GM12878 (cell line): Measurements from ENCODE around the gene EIF5. TPM values are rescaled to one million over a fixed set of nuclear protein-coding genes. Genes with fewer than 3 reads are reported as not detected.

Source experiments
- ATAC-seq: fragments of 200-7000 bp; cut with Tn5 transposase; 3 replicates; pipeline ENCODE4 v1.9.1; 2020; ENCODE audit warnings: mild to moderate bottlenecking, moderate library complexity
- BruUV-seq: library from RNA; stranded (reverse); fragments of 400-500 nt; replicated peaks from 2 replicates; lab custom pipeline; 2021; lab: Mats Ljungman, UMichigan
- CTCF ChIA-PET: fragments of 300-600 bp; sonication (Branson Sonifier 250); formaldehyde crosslinking; extraction: SDS; loops from one replicate; lab custom pipeline; 2021; ENCODE audit warnings: inconsistent platforms; lab: Yijun Ruan, JAX
- POLR2A ChIA-PET: fragments of 350-600 bp; formaldehyde crosslinking; extraction: SDS; loops from one replicate; lab custom pipeline; 2021; ENCODE audit warnings: inconsistent platforms; lab: Charles Lee
- RAD21 ChIA-PET: fragments of 300-600 bp; sonication (Branson Sonifier 250); formaldehyde crosslinking; loops from one replicate; lab custom pipeline; 2023; ENCODE audit warnings: antibody characterized with exemption; ENCODE audit not compliant: unreplicated experiment; lab: Charles Lee
- SMC1A ChIA-PET: fragments of 300-600 bp; sonication (Branson Sonifier 250); formaldehyde crosslinking; loops from one replicate; lab custom pipeline; 2023; ENCODE audit not compliant: unreplicated experiment, uncharacterized antibody; lab: Charles Lee
- DNase-seq: peaks from one replicate; pipeline ENCODE4 v3.0.0-alpha.2; 2011; ENCODE audit warnings: low read depth, low spot score
- FAIRE-seq: peaks from 3 replicates; lab custom pipeline; 2011; peaks lifted over from hg19 to GRCh38; lab: Jason Lieb, UNC
- H2AFZ ChIP-seq: 2 replicates; pipeline ENCODE4 v1.6.0; 2011; ENCODE audit warnings: low read depth, low read length, control low read depth; ENCODE audit not compliant: control insufficient read depth
- H3K27ac ChIP-seq: 2 replicates; pipeline ENCODE4 v1.5.1; 2011; ENCODE audit warnings: control low read depth; ENCODE audit not compliant: control insufficient read depth, insufficient read depth
- H3K27me3 ChIP-seq, 2 experiments: replicated peaks in 1 of 2; 2 replicates each; pipeline versions ENCODE4 v1.6.0 to v1.6.1; 2011; ENCODE audit warnings: low read length in 1 of 2; ENCODE audit not compliant: control insufficient read depth in 2 of 2, insufficient read depth in 2 of 2
- H3K36me3 ChIP-seq, 2 experiments: 2 replicates each; pipeline ENCODE4 v1.5.1; 2011; ENCODE audit warnings: low read length in 1 of 2; ENCODE audit not compliant: control insufficient read depth in 2 of 2, insufficient read depth in 2 of 2
- H3K4me1 ChIP-seq: 2 replicates; pipeline ENCODE4 v1.6.1; 2011; ENCODE audit warnings: mild to moderate bottlenecking, low read length, moderate library complexity, mixed read lengths; ENCODE audit not compliant: control insufficient read depth, insufficient read depth
- H3K4me2 ChIP-seq: 2 replicates; pipeline ENCODE4 v1.6.0; 2011; ENCODE audit warnings: control low read depth; ENCODE audit not compliant: control insufficient read depth, insufficient read depth
- H3K4me3 ChIP-seq: fragments of 200-600 bp; sonication (generic); 2 replicates; pipeline ENCODE4 v1.5.1; 2016
- H3K79me2 ChIP-seq: 2 replicates; pipeline ENCODE4 v1.6.0; 2011; ENCODE audit warnings: low read length; ENCODE audit not compliant: control insufficient read depth, insufficient read depth
- H3K9ac ChIP-seq: 2 replicates; pipeline ENCODE4 v1.8.0; 2011; ENCODE audit warnings: low read length, control low read depth, mixed read lengths; ENCODE audit not compliant: control insufficient read depth, insufficient read depth
- H3K9me3 ChIP-seq: replicated peaks from 3 replicates; pipeline ENCODE4 v1.5.1; 2011; ENCODE audit warnings: mild to moderate bottlenecking, low read length; ENCODE audit not compliant: control insufficient read depth, insufficient read depth
- H4K20me1 ChIP-seq: 2 replicates; pipeline ENCODE4 v1.6.0; 2011; ENCODE audit not compliant: control insufficient read depth, insufficient read depth
- JUND ChIP-seq: IDR thresholded peaks from 2 replicates; pipeline ENCODE4 v1.6.1; 2012; ENCODE audit warnings: low read depth, mild to moderate bottlenecking, low read length, improper control_type of control experiment, moderate library complexity
- KDM1A ChIP-seq: fragments of 200-600 bp; sonication (generic); IDR thresholded peaks from 2 replicates; pipeline ENCODE4 v1.6.1; 2016; ENCODE audit warnings: borderline replicate concordance
- MEF2B ChIP-seq: fragments of 450-650 bp; IDR thresholded peaks from 2 replicates; pipeline ENCODE4 v1.6.1; 2018; ENCODE audit warnings: mild to moderate bottlenecking, moderate library complexity; ENCODE audit not compliant: partially characterized antibody, poor library complexity, severe bottlenecking
- MTA2 ChIP-seq: fragments of 450-650 bp; IDR thresholded peaks from 2 replicates; pipeline ENCODE4 v1.6.1; 2016; ENCODE audit warnings: low read depth, mild to moderate bottlenecking, moderate library complexity
- MYC ChIP-seq: IDR thresholded peaks from 2 replicates; pipeline ENCODE4 v1.6.1; 2011; ENCODE audit warnings: mild to moderate bottlenecking, low read length, moderate library complexity, inconsistent platforms; ENCODE audit not compliant: insufficient read depth, insufficient replicate concordance, insufficient read length, severe bottlenecking
- NBN ChIP-seq: fragments of 450-650 bp; IDR thresholded peaks from 2 replicates; pipeline ENCODE4 v1.6.1; 2016
- NFIC ChIP-seq: IDR thresholded peaks from 2 replicates; pipeline ENCODE4 v1.6.1; 2012; ENCODE audit warnings: low read depth, mild to moderate bottlenecking, inconsistent platforms, low read length, moderate library complexity
- NR2C1 ChIP-seq: fragments of 450-650 bp; IDR thresholded peaks from 2 replicates; pipeline ENCODE4 v1.6.1; 2017; ENCODE audit warnings: antibody characterized with exemption, mild to moderate bottlenecking, moderate library complexity
- RFX5 ChIP-seq: IDR thresholded peaks from 2 replicates; pipeline ENCODE4 v1.6.1; 2011; ENCODE audit warnings: low read depth, low read length, improper control_type of control experiment
- SMARCA5 ChIP-seq: fragments of 450-650 bp; IDR thresholded peaks from 2 replicates; pipeline ENCODE4 v1.6.1; 2017; ENCODE audit warnings: mild to moderate bottlenecking
- TCF7 ChIP-seq: IDR thresholded peaks from 2 replicates; pipeline ENCODE4 v1.6.1; 2014; ENCODE audit warnings: antibody characterized with exemption, borderline replicate concordance
- ZNF207 ChIP-seq: fragments of 450-650 bp; IDR thresholded peaks from 2 replicates; pipeline ENCODE4 v1.6.1; 2014; ENCODE audit warnings: antibody characterized with exemption, mild to moderate bottlenecking, borderline replicate concordance
- ZNF384 ChIP-seq: IDR thresholded peaks from 2 replicates; pipeline ENCODE4 v1.6.1; 2012; ENCODE audit warnings: low read depth, mild to moderate bottlenecking, low read length, improper control_type of control experiment, borderline replicate concordance
- WGBS: methylation state at CpG from one replicate; pipeline ENCODE4 v1.1.6; 2016; ENCODE audit warnings: low lambda C conversion rate; ENCODE audit not compliant: insufficient replicate concordance, insufficient coverage; ENCODE audit errors: missing lambda C conversion rate; 5-methylcytosine and 5-hydroxymethylcytosine counted together
- in situ Hi-C: fragments of 300-500 bp; cut with MboI; formaldehyde crosslinking; loops from 9 replicates; pipeline ENCODE4 v1.14.3; 2018; ENCODE audit warnings: mixed read lengths
- intact Hi-C: fragments of 100-400 bp; cut with micrococcal nuclease; formaldehyde crosslinking; loops from one replicate; pipeline ENCODE4 v1.14.2; 2022; ENCODE audit not compliant: unreplicated experiment
- polyA plus RNA-seq, 11 experiments: library from polyadenylated mRNA; depleted of rRNA in 4 of 11; unstranded in 6 of 11; stranded (reverse) in 5 of 11; fragments of >200 nt; fragmentation: Nextera tagmentation in 4 of 11; fragmentation: Illumina TruSeq in 1 of 11; extraction: Ambion mirVana in 4 of 11; extraction: Trizol in 1 of 11; gene quantifications; 1 replicate in 1 of 11; 2 replicates in 10 of 11; pipeline versions ENCODE4 v1.2.1 to v1.2.3, GENCODE V29; 2011 to 2016; ENCODE audit warnings: inconsistent platforms in 2 of 11, missing spikeins in 2 of 11, low read depth in 1 of 11
- total RNA-seq, 4 experiments: library from RNA; depleted of rRNA in 3 of 4; stranded (reverse); fragments of >200 nt in 3 of 4; fragmentation: Illumina TruSeq in 1 of 4; extraction: Trizol in 1 of 4; gene quantifications; 2 replicates each; pipeline versions ENCODE4 v1.2.1 to v1.2.3, GENCODE V29; 2013 to 2021
- TF ChIP-seq, protein P1 (sequence below): fragments of 150-350 bp; IDR thresholded peaks from 2 replicates; pipeline ENCODE4 v1.6.1; 2016; ENCODE audit warnings: low read depth, low read length
- TF ChIP-seq, protein P2 (sequence below): IDR thresholded peaks from 2 replicates; pipeline ENCODE4 v1.6.1; 2011; ENCODE audit warnings: borderline replicate concordance, low read depth, mild to moderate bottlenecking, moderate library complexity, low read length; ENCODE audit not compliant: insufficient read depth, poor library complexity, severe bottlenecking
- TF ChIP-seq, protein P3 (sequence below): fragments of 450-650 bp; IDR thresholded peaks from 2 replicates; pipeline ENCODE4 v1.6.1; 2017; ENCODE audit warnings: mild to moderate bottlenecking, moderate library complexity

Gene EIF5
- total and polyA plus RNA-seq, 10 of the 15 experiments (the other 5 are each of a cell fraction or from before 2014, with no cell fraction given), result 51.2 to 360 (median 115) TPM

DNA sequence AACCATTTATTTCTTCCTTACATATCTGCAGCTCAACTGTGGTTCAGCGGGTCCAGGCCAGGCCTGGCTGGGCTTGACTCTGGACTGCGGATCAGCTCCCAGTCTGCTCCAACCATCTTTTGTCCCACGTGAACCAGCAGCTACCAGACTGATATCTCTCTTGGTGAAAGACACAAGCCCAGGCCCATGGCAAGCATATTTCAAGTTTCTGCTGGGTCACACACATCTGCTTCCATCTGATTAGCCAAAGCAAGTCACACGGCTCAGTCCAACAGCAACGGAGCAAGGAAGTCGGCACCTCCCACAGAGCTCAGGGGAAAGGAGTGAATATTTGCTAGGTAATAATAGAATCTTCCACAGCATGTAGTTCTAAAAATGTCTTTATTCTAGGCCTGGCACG lies 26.5 kb downstream of the EIF5 start:
- Histone ChIP-seq H3K4me1 (no peaks in the 10 kb centered on the region), H3K9me3 (peaks cover 9% of the 10 kb centered on the region), H3K27ac (no peak overlapping the region), H3K4me2 (no peak overlapping the region)
- ChIA-PET POLR2A (interaction anchor here (0.6 kb wide), 1 partner anchor 68 kb away, joined by 3 read pairs; no protein-coding TSS in a partner anchor), SMC1A (interaction anchor here (0.6 kb wide), 1 partner anchor 15 kb away, joined by 3 read pairs; no protein-coding TSS in a partner anchor)
- no peak for FAIRE-seq
- 85% methylated on average over 7 of the region's 7 CpGs for WGBS
- no TSS peak for BruUV-seq
- no peak for TF ChIP-seq NR2C1
- no peak for TF ChIP-seq ZNF207
- TF ChIP-seq, protein P1, sequence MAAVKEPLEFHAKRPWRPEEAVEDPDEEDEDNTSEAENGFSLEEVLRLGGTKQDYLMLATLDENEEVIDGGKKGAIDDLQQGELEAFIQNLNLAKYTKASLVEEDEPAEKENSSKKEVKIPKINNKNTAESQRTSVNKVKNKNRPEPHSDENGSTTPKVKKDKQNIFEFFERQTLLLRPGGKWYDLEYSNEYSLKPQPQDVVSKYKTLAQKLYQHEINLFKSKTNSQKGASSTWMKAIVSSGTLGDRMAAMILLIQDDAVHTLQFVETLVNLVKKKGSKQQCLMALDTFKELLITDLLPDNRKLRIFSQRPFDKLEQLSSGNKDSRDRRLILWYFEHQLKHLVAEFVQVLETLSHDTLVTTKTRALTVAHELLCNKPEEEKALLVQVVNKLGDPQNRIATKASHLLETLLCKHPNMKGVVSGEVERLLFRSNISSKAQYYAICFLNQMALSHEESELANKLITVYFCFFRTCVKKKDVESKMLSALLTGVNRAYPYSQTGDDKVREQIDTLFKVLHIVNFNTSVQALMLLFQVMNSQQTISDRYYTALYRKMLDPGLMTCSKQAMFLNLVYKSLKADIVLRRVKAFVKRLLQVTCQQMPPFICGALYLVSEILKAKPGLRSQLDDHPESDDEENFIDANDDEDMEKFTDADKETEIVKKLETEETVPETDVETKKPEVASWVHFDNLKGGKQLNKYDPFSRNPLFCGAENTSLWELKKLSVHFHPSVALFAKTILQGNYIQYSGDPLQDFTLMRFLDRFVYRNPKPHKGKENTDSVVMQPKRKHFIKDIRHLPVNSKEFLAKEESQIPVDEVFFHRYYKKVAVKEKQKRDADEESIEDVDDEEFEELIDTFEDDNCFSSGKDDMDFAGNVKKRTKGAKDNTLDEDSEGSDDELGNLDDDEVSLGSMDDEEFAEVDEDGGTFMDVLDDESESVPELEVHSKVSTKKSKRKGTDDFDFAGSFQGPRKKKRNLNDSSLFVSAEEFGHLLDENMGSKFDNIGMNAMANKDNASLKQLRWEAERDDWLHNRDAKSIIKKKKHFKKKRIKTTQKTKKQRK, result no peak
- no peak for TF ChIP-seq TCF7
- TF ChIP-seq KDM1A, result no peak
- no peak for TF ChIP-seq NFIC
- no peak for TF ChIP-seq NBN
- no peak for TF ChIP-seq ZNF384
- TF ChIP-seq JUND, result no peak
- TF ChIP-seq, protein P2, sequence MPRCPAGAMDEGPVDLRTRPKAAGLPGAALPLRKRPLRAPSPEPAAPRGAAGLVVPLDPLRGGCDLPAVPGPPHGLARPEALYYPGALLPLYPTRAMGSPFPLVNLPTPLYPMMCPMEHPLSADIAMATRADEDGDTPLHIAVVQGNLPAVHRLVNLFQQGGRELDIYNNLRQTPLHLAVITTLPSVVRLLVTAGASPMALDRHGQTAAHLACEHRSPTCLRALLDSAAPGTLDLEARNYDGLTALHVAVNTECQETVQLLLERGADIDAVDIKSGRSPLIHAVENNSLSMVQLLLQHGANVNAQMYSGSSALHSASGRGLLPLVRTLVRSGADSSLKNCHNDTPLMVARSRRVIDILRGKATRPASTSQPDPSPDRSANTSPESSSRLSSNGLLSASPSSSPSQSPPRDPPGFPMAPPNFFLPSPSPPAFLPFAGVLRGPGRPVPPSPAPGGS, result no peak
- no peak for TF ChIP-seq MEF2B
- TF ChIP-seq, protein P3, sequence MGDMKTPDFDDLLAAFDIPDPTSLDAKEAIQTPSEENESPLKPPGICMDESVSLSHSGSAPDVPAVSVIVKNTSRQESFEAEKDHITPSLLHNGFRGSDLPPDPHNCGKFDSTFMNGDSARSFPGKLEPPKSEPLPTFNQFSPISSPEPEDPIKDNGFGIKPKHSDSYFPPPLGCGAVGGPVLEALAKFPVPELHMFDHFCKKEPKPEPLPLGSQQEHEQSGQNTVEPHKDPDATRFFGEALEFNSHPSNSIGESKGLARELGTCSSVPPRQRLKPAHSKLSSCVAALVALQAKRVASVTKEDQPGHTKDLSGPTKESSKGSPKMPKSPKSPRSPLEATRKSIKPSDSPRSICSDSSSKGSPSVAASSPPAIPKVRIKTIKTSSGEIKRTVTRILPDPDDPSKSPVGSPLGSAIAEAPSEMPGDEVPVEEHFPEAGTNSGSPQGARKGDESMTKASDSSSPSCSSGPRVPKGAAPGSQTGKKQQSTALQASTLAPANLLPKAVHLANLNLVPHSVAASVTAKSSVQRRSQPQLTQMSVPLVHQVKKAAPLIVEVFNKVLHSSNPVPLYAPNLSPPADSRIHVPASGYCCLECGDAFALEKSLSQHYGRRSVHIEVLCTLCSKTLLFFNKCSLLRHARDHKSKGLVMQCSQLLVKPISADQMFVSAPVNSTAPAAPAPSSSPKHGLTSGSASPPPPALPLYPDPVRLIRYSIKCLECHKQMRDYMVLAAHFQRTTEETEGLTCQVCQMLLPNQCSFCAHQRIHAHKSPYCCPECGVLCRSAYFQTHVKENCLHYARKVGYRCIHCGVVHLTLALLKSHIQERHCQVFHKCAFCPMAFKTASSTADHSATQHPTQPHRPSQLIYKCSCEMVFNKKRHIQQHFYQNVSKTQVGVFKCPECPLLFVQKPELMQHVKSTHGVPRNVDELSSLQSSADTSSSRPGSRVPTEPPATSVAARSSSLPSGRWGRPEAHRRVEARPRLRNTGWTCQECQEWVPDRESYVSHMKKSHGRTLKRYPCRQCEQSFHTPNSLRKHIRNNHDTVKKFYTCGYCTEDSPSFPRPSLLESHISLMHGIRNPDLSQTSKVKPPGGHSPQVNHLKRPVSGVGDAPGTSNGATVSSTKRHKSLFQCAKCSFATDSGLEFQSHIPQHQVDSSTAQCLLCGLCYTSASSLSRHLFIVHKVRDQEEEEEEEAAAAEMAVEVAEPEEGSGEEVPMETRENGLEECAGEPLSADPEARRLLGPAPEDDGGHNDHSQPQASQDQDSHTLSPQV, result no peak
- no peak for TF ChIP-seq MTA2
- TF ChIP-seq MYC, result no peak
- TF ChIP-seq SMARCA5, result no peak
- TF ChIP-seq RFX5, result no peak
- TF ChIP-seq, all 136 proteins: peak for 0
- in situ Hi-C loops (no loop called here), intact Hi-C loops (no loop called here)
- no peak for ATAC-seq
- Histone ChIP-seq H3K27me3 (no peaks in the 10 kb centered on the region), H3K9ac (no peak overlapping the region), H4K20me1 (no peaks in the 10 kb centered on the region), H3K4me3 (no peak overlapping the region), H3K79me2 (no peaks in the 10 kb centered on the region), H3K36me3 (no peaks in the 10 kb centered on the region), H2AFZ (no peak overlapping the region)
- ChIA-PET RAD21 (no interaction called here), CTCF (no interaction called here)
- DNase-seq, result no peak
